ENCODE results near the gene TMIGD1.

The TMIGD1 gene

DNA sequence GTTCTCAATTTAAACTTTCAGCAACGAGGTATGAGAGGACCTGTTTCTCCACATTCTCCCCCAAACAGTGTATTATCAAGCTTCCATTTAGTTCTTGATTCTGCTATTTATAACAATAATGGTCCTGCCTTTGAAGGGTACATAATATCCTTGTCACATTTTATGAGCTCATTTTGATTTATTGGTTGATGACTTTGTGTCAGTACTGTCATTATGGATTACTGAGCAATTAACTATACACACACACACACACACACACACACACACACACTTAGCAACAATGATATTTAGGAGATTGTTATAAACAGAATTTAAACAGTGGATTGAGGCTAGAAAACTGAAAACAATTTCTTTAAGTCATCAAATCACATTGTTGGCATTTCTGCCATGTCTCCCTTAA, 7.0 kb downstream of the TMIGD1 start:
- no peak for DNase-seq

DNA sequence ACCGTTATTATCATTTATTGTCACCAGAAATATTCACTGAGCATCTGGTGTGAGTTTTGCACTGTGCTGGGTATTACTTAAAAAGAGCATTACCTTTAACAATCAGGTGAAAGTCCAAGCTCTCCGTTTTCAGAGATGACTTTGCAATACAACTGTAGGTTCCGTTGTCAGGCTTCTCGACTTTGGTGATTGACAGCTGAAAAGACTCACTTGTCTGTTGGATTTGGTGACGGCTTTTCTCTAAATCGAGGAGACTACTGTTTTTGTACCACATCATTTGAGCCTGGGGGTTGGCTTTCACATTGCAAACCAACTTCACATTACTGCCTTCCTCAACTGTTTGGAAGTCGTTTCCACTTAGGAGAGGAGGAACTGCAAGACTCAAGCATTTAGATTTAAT, 9.1 kb downstream of the TMIGD1 start:
- DNase-seq = no peak

GRCh38 chr17:30323895-30324319, 9.9 kb downstream of the TMIGD1 start:
- no peak for DNase-seq

DNA sequence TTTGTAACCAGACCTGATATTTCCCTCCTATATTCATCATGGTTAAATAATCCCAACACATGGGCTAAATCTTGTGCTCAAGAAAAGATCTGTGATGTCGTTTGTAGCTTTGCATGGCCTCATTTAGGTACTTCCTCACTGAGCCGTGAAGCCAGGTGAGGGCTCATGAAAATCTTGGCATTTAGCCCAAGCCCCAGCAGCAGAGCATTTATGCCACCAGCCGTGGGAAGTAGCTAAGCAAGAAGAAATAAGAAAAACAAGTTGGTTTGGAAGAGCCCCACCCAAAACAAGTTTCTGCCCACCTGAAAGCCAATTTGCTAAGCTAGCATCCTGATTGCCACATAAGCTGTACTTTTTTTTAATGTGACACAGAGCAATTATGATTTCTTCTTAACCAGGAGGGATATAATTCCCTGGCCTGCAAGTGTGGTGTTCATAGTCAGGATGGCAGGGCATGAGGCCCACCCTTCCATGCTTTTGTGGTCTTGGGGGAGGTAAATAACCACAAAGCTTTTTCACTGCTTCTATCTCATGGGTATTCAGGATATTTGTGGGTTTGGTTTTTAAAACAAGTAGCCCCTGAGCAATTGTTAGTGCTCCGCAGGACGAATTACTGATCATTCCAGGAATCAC, 10.5 kb downstream of the TMIGD1 start:
- no peak for DNase-seq

DNA sequence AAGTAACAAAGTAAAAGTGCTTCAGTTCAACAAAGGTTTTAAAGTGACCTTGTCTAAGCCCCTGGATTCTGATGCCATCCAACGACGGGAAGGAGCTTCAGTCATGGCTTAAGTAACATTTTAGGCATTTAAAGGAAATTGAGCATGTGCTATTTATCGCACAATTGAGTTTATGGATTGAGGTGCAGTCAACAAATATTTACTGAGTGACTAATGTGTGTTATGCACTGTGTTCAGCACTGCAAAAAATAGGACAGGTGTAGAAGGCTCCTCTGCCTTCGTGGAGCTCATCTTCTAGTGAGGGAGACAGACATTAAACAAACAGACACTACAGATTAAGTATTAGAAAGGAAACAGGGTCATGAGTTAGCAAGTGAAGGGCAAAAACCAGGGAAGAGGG, 12.5 kb downstream of the TMIGD1 start:
- no peak for DNase-seq

DNA sequence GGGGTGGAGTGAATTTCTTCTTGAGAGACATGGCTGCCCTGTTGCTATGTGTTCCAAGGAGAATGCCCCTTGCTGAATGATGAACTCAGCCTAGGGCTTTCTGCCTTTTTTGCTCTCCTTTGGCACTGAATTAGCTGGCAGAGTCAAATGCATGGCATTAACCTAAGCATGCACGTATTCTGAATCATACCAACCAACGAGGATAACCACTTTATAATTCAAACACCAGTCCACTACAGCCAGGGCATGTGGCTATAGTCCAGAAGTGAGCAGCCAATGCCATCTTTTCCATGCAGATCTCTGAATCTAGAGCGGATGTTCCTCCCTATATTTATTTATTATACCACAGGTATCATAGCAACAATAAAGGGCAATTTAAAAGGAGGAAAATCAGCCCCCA, 15.7 kb downstream of the TMIGD1 start:
- no peak for DNase-seq

DNA sequence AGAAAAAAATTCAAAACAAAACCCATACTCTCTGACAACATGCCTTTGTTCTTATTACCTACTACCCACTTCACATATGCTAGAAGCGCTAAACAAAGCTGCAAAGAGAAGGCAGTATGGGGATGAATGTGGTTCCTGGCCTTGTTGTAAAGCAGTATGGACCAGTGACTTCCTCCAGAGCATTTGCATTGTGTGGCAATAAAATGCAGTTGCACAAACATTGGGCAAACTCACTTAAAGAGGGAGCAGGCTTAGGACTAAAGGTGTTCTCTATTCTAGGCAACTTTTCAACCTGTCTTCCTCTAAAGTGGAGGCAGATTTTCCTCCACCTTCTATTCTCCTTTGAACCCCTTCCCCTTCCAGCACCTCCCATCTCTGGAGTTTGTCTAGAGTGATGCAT, 17.1 kb downstream of the TMIGD1 start:
- DNase-seq = no peak

DNA sequence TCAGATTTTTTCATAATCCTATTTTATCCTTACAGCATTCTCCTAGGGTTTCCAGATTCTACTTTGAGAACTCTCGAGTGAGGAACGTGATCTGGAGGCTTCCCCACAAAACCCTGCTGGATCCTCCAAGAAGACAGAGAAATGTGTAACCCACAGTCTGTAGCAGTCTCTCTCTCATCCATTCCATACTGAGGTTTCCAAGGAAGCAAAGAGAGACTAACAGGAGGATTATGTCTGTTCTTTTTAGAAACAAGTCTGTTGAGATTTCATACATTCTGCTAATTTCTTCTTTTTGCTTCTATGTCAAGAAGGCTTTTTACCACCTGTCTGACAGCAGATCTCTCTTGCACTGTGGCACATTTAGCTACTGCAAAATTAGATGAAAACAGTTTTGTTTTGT, 18.8 kb downstream of the TMIGD1 start:
- no peak for DNase-seq

DNA sequence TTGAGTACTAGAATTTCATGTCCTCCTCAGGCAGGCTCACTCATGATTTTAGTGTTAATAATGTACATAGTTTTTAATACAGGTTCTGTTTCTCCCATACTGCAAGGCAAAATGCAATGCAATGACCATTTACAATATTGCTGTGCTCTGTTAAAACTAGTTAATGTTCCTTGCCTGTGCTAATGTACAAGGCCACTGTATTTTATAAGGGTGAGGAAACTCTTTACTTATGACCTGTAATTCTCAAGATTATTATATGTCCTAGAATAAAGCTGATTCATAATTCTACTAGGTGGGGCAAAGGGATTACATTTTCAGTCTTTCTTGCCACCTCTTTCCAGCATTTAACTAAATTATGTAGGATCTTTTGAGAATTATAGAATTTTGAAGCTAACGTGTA, 19.4 kb downstream of the TMIGD1 start:
- no peak for DNase-seq

DNA sequence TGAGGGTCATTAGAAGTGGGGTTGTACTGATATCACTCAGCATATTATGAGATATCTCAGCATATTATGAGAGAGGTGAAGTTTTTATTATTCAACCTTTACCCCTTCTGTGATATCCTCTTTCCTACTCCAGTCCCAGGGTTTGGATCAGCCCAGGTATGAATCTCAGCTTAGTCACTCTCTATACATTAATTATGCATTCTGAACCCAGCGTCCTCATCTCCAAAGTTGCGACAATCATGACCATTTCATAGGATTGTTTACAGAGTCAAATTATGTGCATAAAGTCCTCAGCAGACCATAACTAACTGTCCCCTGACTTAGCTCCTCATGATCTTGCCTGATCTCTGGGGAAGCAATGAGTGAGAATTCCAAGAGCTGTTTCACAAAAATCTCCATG, 21.6 kb downstream of the TMIGD1 start:
- DNase-seq = no peak

- no peak for DNase-seq
These were observed 23.3 kb downstream of the TMIGD1 start for GRCh38 chr17:30310562-30310961.

DNA sequence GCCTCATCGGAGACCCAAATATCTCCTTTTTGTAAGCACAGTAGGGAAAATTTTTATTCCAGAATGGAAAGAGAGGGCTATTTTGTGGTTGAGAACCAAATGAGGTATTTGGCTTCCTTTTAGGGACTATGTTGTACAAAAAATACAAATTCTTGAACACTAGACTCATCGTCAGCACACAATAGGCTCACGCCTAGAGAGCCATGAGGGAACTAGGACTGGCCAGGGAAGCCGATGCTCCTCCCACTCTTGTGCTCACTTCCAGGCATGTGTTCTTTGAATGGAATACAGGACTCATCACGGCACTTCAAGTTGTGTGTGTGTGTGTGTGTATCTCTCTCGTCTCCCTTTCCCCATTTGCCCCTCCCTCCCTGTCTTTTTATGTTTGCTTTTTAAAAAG, 24.3 kb downstream of the TMIGD1 start:
- no peak for DNase-seq

- no peak for DNase-seq
These were observed 25.5 kb downstream of the TMIGD1 start for GRCh38 chr17:30308406-30308805.

GRCh38 chr17:30304778-30305177, 29.1 kb downstream of the TMIGD1 start:
- DNase-seq = no peak

- no peak for DNase-seq
These were observed 31.6 kb downstream of the TMIGD1 start for GRCh38 chr17:30302241-30302640.

DNA sequence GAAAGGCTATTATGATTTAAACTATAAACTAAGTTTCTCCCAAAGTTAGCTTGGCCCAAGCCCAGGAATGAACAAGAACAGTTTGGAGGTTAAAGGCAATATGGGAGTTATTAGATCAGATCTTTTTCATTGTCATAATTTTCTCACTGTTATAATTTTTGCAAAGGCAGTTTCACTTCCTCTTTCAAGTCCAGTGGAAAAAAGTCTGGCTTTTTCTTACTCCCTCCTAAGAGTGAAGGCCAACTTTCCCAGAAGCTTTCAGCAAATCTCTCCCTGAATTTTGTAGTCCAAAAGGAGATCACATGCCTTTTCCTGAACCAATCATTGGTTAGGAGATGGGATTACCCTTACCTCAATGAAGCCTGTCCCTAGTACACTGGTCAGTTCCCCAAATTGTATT, 33.0 kb downstream of the TMIGD1 start:
- no peak for DNase-seq

DNA sequence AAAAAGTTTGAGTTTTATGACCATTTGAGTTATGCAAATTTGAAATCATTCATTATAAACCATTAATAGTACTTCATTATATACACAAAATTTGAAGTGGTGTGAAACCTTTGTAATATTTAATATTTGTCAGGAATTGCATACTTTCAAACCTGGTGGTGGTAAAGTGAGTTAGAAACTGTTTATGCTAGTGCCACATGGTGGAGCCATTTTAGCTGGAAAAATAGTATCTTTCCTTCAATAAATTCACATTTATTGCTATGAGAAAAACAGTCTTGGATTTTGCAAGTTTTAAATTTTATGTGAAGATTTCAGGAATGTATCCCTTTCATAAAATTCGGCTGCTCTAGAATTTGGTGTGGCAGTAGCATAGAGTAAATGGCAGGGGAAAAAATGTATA, 34.9 kb downstream of the TMIGD1 start:
- DNase-seq = no peak

- no peak for DNase-seq
These were observed 36.1 kb downstream of the TMIGD1 start for GRCh38 chr17:30297715-30298114.

GRCh38 chr17:30296499-30297080, 37.3 kb downstream of the TMIGD1 start:
- DNase-seq = no peak

DNA sequence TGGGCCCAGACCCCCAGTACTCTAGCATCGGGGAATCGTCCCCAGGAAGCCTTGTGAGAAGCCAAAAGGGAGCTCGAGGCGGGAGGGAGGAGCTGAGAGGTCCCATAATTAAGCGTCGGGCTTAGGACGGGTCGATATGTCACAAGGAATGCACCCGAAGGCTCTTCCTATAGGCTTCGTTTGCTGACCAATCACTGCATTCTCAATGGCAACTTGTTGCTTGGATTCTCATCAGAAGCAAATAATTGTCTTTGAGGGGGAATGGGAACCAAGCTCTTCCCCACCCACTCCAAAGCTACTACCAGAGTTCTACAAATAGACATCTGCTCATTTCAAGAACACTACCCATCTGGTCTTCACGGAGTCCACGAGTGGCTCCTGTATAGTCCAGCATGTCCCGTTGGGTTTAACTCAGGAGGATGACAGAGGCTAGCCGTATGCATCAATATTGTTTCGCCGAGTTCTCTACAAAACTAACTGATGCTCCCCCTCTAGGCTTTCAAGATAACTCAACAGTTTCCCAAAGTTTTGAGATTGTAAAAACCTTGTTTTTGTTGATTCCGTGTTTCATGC, 41.5 kb downstream of the TMIGD1 start:
- DNase-seq = no peak

- DNase-seq = peak; percentile 85
These were observed 42.1 kb downstream of the TMIGD1 start, which contains the start of gene BLMH for GRCh38 chr17:30291543-30292285. TSS of gene BLMH (minus strand) at chr17:30291944. CDS start at chr17:30291819, 125 bp downstream.

GRCh38 chr17:30290696-30291542, 42.9 kb downstream of the TMIGD1 start:
- no peak for DNase-seq

- no peak for DNase-seq
These were observed 43.8 kb downstream of the TMIGD1 start for GRCh38 chr17:30290077-30290476.

Measured in right kidney (tissue), 1 donor.